CD4-positive, alpha-beta T cell treated with Interleukin-17A for 1 hour (primary cell): ENCODE measurements around the gene ANKFY1.
A peak's percentile ranks its signal among the peaks of the same experiment; 100 is the strongest.
"Not testable (repeated sequence)": the region's sequence is repeated elsewhere in the genome, so short reads cannot be mapped to it uniquely, and the experiment has no call there.

ENCODE experiments used
- DNase-seq: peaks from one replicate; pipeline ENCODE4 v3.0.0-alpha.2; 2020

Gene ANKFY1

DNA sequence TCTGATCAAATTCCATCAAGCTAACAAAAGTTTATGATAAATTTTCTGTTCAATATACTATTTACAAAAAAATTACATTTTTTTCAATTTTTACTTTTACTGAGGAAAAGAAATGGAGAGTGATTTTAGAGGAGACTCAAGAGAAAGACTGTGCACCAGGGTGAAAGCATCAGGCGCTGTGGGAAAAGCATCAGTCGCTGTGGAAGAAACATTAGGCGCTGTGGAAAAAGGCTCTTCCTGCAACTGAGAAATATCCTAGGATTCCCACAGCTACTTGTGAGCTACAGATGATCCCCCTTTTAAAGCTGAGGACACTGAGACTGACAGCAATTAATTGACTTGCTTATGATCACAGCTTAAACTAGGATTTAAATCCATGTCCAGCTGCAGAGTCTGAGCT, 4.9 kb downstream of the ANKFY1 start:
- no peak for DNase-seq

- DNase-seq, result no peak
These were observed 6.8 kb downstream of the ANKFY1 start for GRCh38 chr17:4256952-4257351.

GRCh38 chr17:4255271-4255670, 8.5 kb downstream of the ANKFY1 start:
- not testable (repeated sequence) for DNase-seq

DNA sequence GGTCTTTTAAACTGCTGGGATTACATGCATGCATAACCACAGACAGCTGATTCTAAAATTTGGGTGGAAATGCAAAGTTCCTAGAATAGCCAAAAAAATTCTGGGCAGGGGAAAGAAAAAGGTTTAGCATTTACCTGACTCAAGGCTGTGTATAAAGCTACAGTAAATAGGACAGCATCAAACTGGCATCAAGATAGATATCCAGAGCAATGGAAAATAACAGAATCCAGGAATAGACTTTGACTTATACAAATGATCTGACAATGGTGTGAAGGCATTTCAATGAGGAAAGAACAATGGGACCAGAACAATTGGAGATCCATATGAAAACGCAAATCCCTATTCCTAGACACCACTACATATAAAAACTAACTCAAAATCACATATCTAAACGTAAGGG, 12.9 kb downstream of the ANKFY1 start:
- DNase-seq, result no peak

DNA sequence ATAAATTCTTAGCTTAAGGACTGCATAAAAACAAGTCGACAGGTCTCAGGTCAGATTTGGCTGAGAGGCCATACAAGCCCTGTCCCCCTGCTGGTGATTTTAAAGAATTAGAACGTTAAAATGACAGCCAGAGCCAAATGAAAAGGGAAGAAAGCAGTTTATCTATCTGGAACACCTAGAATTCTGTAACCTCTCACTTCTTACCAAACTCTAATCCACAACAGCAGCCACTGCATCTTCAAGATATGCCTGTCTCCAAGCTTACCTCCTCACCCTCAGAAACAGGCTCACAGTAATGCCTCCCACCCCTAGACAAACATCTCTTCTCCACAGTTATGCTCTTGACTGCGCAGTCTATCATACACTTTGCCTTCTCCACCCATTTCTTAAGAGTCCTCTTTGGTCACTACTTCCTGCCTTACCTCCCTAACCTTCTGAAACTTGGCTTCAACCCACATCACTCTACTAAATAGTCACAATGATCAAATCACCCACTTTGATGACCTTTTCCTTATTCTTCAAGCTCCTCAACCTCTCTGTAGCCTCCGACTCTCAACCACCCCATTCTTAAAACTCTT, 14.2 kb downstream of the ANKFY1 start:
- peak; percentile 37 for DNase-seq

DNA sequence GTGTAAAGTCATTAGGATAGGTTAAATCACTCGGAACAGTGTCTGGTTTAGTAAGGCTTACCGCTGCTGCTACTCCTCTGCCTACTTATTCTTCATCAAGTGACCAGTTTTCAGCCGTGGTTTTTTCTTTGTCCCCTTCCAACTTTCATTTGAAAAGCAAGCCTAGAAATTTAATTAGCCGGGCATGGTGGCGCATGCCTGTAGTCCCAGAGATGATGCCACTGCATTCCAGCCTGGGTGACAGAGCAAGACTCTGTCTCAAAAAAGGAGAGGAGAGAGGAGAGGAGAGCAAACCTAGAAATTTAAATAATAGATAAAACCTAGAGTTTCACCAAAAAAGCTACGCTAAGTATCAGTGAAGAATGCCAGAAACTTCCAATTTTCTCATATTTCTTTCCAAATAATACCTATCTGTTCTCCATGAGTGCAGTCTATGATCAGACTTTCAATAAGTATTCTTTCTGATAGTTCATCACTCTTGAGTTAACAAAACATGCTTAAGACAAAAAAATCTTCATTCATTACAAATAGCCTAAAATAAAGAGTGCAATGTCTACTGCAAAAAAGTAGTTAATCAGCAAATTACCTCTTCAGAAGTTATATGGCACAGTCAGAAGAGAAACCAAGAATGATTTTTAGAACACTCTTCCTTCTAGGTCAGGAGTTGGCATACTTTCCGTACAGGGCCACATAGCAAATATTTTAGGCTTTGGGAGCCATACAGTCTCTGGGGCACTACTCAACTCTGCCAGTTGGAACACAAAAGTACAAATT, 15.1 kb downstream of the ANKFY1 start:
- no peak for DNase-seq

- DNase-seq, result no peak
These were observed 15.8 kb downstream of the ANKFY1 start for GRCh38 chr17:4247971-4248388.

DNA sequence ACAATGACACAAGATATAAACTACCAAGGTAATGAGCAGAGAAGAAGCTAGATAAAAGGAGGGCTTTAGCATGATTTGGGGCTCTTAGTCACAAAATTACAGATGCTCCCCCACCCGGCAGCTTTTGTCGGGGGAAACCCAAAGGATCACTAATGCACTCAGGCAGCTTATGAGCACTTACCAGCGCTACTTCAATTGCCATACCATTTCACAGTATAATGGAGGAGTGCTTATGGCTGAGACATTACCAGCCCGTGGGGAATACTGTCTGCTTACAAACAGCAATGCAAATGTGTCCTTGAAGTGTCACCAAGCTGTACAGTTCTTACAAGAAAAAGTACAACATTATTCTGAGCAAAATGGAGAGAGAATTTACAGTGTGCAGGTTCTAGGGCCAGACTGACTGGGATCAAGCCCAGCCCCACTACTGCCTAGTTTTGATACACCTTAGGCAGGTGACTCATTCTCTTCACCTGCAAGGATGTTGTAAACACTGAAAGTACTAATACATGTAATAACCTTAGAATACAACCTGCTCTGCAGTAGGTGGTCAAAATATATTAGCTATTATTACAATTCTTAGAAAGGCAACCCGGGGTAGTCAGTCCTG, 16.3 kb downstream of the ANKFY1 start:
- no peak for DNase-seq

DNA sequence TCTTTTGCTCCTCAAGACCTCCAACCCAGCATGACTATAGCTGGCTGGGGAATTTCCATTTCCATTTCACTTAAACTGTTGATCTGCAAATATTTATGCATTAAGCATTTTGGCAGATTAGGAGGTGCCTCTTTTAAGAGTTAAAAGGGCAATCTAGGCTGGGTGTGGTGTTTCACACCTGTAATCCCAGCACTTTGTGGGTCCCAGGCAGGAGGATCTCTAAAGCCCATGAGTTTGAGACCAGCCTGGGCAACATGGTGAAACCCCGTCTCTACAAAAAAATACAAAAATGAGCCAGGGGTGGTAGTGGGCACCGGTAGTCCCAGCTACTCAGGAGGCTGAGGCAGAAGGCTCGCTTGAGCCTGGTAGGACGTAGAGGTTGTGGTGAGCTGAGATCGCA, 17.1 kb downstream of the ANKFY1 start:
- DNase-seq, result no peak

GRCh38 chr17:4241535-4241934, 22.2 kb downstream of the ANKFY1 start:
- DNase-seq, result no peak

DNA sequence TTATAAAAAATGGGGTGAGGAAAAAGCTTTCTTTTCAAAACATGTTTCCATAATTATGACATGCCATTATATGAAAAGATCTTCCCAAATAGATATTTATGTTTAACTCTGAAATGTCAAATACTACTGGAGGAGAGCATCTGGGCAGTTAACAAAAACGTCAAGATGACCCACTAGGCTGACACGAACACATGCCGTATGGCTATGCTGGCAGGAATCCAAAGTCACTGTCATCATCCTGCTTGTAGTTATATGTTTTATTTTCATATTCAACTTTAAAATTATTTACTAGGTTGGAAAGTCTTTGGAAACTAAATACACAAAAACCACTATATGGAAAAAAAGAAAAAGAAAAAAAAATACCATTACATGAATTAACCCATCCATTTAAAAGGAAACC, 27.3 kb downstream of the ANKFY1 start:
- no peak for DNase-seq

DNA sequence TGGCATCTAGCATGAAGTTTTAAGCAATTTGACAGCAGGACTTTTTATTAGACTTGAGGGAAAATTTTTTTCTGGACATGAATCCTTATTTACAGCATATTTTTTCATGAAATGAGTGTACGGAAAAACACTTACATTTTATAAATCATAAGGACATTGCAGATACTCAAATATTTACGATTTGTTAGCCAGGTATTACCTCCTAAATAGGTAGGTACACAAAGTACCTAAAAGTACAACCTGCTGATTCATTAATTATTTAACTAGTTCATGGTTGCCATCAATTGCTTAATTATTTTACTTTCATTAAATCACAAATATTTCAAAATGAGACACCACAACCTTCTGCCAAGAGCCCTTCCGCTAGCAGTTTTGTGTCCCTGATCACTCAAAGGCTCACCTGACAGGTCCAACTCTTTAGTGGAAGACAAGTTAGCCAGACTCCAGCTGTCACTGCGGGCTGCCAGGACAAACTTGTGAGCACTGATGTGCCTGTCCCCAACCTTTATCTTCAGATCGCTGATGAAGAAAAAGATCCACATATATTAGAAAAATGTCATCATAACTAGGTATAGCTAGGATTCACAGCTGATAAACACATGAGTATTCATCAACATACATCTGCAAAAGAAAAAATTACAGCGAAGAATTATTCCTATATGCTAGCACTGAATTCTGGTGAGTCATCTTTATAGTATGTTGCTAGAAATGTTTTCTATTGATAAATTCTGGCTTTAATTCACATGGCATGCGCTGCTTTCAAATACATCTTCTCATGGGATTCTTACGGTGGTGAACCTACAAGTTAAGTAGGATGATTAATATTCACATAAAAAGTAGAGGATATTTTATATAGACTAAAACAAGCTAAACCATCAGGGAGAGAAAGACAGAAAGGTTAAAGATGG, 28.2 kb downstream of the ANKFY1 start:
- no peak for DNase-seq

GRCh38 chr17:4234401-4234800, 29.4 kb downstream of the ANKFY1 start:
- DNase-seq, result no peak

DNA sequence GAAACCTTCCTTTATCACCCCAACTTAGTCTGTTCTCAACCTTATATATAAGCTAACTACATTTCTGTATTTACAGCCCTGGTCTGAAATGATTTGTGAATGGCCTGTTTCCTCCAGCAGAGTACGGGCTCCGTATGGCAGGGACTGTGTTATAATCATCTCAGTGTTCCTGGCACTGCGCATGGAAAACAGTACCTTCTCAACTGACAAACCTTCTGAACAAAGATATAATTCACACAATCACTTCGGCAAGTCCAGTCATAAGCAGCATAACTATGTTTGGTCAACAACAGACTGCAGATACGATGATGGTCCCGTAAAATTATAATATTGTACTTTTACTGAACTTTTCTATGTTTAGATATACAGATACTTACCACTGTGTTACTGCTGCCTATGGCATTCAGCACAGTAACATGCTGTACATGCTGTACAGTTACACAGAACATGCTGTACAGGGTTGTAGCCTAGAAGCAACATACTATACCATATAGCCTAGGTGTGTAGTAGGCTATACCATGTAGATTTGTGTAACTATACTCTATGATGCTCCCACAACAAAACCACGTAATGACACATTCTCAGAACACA, 30.0 kb downstream of the ANKFY1 start:
- DNase-seq, result no peak

GRCh38 chr17:4232168-4232813, 31.5 kb downstream of the ANKFY1 start:
- peak; percentile 22 for DNase-seq

GRCh38 chr17:4229627-4230541, 33.9 kb downstream of the ANKFY1 start:
- DNase-seq, result no peak

DNA sequence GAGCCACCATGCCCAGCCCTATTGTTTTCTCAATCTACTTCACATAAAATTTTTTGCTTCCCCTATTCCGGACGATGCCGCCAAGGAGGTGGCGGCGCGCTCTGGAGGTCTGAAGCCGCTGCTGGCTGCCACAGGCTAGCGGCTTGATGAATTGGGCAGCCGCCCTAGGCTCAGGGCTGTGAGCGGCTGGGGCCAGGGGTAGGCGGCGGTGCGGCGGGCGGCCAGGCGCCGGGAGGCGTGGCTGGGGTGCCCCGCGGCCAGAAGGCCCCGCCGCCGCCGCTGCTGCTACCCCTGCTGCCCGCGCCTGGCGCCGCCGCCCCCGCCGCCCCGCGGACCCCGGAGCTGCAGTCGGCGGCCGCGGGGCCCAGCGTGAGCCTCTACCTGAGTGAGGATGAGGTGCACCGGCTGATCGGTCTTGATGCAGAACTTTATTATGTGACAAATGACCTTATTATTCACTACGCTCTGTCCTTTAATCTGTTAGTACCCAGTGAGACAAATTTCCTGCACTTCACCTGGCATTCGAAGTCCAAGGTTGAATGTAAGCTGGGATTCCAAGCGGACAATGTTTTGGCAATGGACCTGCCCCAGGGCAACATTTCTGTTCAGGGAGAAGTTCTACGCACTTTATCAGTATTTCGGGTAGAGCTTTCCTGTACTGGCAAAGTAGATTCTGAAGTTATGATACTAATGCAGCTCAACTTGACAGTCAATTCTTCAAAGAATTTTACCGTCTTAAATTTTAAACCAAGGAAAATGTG, 41.7 kb downstream of the ANKFY1 start:
- DNase-seq, result no peak

GRCh38 chr17:4221163-4221562, 42.6 kb downstream of the ANKFY1 start:
- DNase-seq, result no peak

DNA sequence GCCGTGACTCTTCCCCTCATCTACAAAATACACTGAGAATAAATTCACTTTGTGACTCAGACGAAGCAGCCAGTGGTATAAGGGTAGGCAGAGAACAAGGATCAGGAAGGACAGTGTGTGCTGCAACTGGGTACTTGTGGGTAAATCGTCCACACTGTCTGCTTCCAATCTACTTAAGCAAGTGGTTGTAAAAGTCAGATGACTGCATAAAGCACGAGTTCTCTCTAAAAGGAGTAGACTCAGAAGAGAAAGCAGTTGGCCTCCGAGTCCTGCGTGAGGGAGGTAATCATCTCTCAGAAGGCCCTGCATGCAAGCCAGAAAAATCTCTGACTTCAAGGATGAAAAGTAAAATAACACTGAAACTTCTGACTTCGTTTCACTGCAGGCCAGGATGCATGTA, 43.1 kb downstream of the ANKFY1 start:
- DNase-seq, result no peak

DNA sequence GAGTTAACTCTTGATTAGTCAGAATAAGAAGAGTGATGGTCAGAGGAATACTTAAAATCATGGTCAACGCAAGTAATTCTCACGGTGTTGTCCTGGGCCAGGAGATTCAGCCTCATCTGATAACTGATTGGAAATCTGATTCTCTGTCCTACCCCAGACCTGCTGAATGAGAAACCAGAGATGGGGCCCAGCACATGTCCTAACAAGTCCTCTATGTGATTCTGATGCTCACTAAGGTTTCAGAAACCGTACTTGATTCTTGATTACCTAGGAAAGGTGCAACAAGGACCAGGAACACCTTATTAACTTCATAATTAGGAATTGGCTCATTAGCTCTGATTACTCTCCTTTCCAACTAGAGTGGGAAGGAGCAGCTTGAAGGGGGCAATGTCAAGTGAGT, 44.5 kb downstream of the ANKFY1 start:
- DNase-seq, result no peak
